NCI-H146 treated with DMSO at 0.1 percent for 48 hours (cell line): ENCODE results near the gene IRF3.

Source experiments
- DNase-seq: peaks from one replicate; lab custom pipeline; 2025; ENCODE audit not compliant: unreplicated experiment; lab: John Stamatoyannopoulos, UW

The IRF3 gene

GRCh38 chr19:49665351-49666119 lies at the start of gene IRF3, which contains the start of gene BCL2L12:
Gene IRF3, minus strand, starts transcription at chr19:49665857. Its CDS starts 1,019 bp downstream, at chr19:49664838.
Gene BCL2L12, plus strand, starts transcription at chr19:49665933. Its CDS starts 760 bp downstream, at chr19:49666693.
- peak; percentile 92 for DNase-seq

GRCh38 chr19:49713236-49713845 lies 47.7 kb upstream of the IRF3 start:
- no peak for DNase-seq

GRCh38 chr19:49712397-49712859 lies 46.8 kb upstream of the IRF3 start:
- no peak for DNase-seq

GRCh38 chr19:49710372-49710951 lies 44.8 kb upstream of the IRF3 start:
- no peak for DNase-seq

- DNase-seq = no peak
Measured at GRCh38 chr19:49705919-49706318, 40.3 kb upstream of the IRF3 start.

GRCh38 chr19:49704888-49705642 lies 39.4 kb upstream of the IRF3 start:
- DNase-seq = no peak

GRCh38 chr19:49701271-49701786 lies 35.7 kb upstream of the IRF3 start:
- DNase-seq = no peak

GRCh38 chr19:49700563-49700962 lies 34.9 kb upstream of the IRF3 start:
- no peak for DNase-seq

GRCh38 chr19:49699364-49699763 lies 33.7 kb upstream of the IRF3 start:
- no peak for DNase-seq

- no peak for DNase-seq
Measured at GRCh38 chr19:49696865-49697264, 31.2 kb upstream of the IRF3 start.

- DNase-seq = no peak
Measured at GRCh38 chr19:49696115-49696514, 30.5 kb upstream of the IRF3 start.

GRCh38 chr19:49692147-49692506 lies 26.5 kb upstream of the IRF3 start:
- no peak for DNase-seq

- DNase-seq = peak; percentile 56
Measured at GRCh38 chr19:49691243-49692146, 25.8 kb upstream of the IRF3 start.

- peak; percentile 97 for DNase-seq
Measured at GRCh38 chr19:49690656-49691242, 25.1 kb upstream of the IRF3 start, which contains the start of gene CPT1C. Gene CPT1C, plus strand, starts transcription at chr19:49691116. Its CDS starts 1,137 bp downstream, at chr19:49692253.

- peak; percentile 60 for DNase-seq
Measured at GRCh38 chr19:49690079-49690655, 24.5 kb upstream of the IRF3 start.

- DNase-seq = peak; percentile 75
Measured at GRCh38 chr19:49689133-49690078, 23.7 kb upstream of the IRF3 start, which contains the start of gene ADM5. Gene ADM5, plus strand, starts transcription at chr19:49689594. Its CDS starts 244 bp downstream, at chr19:49689838.

GRCh38 chr19:49688531-49689132 lies 23.0 kb upstream of the IRF3 start:
- DNase-seq = no peak
